ENCODE measurements around the gene TRAPPC3.

The TRAPPC3 gene

DNA sequence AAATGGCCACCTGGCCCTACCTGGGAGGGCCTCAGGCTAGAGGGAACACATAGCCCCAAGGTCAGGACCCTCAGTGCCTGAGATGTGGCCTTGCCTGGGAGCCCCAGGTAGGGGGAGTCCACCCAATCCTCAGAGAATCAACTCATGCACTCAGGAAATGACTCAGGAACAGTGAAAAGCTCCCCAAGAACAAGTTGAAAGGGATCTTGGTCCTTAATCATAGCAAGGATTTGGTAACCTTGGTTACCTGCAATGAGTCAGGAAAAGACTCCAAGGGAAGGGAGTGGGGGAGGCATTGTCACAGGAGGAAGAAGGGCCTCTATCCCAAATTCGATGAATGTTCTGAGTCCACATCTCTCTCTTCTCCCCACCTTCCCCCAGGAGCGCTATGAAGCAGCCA, 23.7 kb upstream of the TRAPPC3 start:
- TF ChIP-seq ZNF274 (IDR thresholded peaks at IDR 0.05; ENCODE audit: low read depth, low read length) = no peak

DNA sequence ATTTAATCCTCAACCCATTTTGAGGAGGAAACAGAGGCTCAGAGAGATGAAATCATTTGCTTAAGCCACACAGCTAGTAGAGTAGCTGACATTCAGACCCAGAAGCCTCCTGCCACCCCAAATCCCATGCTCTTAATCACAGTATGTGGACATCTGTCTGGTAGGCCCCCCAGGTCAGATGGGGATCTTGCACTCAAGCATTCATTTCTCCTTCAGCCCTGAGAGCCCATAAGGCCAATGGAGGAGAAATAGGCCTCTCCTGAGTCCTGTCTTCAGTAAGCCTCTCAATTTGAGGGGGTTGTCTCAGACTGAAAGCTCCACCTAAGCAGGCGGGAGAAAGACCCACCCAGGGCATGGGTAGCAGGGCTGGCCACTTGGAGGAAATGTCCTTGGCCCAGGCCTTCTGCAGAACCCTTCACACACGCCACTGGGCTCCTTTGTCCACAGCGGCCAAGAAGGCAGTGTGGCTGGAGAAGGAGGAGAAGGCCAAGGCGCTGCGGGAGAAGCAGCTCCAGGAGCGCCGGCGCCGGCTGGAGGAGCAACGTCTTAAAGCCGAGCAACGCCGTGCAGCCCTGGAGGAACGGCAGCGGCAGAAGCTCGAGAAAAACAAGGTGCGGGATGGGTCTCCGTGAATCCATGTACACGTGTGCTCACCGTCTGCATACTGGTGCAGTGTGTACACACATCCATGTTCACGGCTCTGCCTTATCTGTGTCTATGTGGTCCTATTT, 22.9 kb upstream of the TRAPPC3 start:
- no peak for TF ChIP-seq ZNF274 (IDR thresholded peaks at IDR 0.05; ENCODE audit: low read depth, low read length)
- H3K4me3 ChIP-seq (ENCODE audit: low read length) = no peak overlapping the region

More for the DNA sequence above, 23.7 kb upstream of the TRAPPC3 start:
- H3K4me3 ChIP-seq (ENCODE audit: low read length) = no peak overlapping the region

DNA sequence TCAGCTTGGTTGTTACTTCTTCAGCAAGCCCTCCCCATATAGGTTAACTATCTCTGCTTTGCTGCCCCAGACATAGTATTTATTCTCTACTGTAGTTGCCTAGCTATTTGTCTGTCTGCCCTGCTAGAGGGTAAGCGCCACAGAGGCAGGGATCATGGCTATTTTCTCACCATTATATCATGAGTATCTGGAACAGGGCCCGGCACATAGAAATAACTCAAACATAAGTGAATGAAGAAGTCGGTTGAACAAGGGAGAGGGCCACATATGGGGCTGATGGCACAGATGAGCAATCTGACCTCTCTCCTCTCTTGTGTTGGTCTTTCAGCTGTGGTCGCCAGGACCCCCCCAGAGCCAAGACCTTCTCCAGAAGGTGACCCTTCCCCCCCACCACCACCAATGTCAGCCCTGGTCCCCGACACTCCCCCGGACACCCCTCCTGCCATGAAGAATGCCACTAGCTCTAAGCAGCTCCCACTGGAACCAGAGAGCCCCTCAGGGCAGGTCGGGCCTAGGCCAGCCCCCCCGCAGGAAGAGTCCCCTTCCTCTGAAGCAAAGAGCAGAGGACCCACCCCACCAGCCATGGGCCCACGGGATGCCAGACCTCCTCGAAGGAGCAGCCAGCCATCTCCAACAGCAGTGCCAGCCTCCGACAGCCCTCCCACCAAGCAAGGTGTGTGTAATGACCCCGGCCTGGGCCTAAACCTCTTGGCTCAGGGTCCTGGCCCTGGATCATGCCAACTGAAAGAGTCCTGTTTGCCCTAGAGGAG, 21.5 kb upstream of the TRAPPC3 start:
- no peak for TF ChIP-seq ZNF274 (IDR thresholded peaks at IDR 0.05; ENCODE audit: low read depth, low read length)
- no peak overlapping the region for H3K4me3 ChIP-seq (ENCODE audit: low read length)

DNA sequence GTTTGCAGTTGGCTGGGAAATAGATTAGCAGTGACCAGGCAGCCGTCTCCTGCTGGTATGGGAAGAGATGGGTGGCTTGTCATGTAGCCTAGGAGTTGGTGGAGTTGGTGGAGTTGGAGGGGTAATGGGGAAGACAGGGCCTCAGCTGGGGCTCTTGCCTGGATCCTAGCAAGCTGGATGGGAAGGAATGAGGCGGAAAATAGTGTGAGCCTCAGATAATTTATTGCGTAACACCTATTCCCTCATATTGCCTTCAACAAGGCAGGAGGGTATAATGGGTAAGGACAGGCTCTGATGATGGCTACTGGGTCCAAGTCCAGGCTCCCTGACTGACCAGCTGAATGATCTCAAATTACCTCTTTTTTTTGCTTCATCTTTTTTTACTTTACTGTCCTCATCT, 19.2 kb upstream of the TRAPPC3 start:
- TF ChIP-seq ZNF274 (IDR thresholded peaks at IDR 0.05; ENCODE audit: low read depth, low read length) = no peak

DNA sequence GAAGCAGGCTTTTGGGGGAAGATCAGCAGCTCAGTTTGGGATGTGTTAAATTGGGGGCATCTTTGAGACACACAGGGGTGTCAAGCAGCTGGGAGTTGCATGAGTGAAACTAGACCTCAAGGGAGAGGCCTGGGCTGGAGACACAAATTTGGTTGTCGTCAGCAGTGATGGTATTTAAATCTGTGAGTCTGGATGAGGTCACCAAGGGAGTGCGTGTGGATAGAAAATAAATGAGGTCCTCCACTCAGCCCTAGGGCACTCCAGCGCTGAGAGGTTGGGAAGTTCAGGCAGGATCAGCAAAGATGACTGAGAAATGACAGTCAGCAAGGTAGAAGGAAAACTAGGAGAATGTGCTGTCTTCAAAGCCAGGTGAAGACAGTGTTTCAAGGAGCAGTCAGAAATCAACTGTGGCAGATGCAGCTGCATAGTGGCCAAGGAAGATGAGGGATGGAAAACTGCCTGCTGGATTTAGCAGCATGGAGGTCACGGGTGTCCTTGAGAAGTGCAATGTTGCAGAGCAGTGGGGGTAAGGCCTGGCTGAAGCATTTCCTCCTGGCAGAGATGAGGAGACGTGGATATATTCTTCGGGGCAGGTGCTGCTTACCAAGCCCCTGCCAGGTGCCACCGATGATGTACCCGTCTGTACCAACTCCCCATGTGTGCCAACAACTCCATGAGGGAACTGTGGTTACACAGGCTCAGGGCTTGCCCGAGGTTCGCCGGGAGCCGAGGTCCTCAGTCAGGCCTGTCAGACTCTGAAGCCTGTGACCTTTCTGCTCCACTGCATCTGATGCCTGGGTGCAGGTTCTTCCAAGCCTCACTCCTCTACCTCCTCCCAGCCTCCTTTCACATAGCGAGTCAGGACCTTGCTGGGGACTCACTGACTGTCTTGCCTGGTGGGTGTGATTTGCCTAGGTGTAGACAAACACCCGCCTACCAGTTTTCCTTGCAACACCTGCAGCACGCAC, 17.9 kb upstream of the TRAPPC3 start:
- H3K4me3 ChIP-seq (ENCODE audit: low read length) = no peak overlapping the region
- no peak for TF ChIP-seq ZNF274 (IDR thresholded peaks at IDR 0.05; ENCODE audit: low read depth, low read length)

More for the DNA sequence above, 19.2 kb upstream of the TRAPPC3 start:
- no peak overlapping the region for H3K4me3 ChIP-seq (ENCODE audit: low read length)

DNA sequence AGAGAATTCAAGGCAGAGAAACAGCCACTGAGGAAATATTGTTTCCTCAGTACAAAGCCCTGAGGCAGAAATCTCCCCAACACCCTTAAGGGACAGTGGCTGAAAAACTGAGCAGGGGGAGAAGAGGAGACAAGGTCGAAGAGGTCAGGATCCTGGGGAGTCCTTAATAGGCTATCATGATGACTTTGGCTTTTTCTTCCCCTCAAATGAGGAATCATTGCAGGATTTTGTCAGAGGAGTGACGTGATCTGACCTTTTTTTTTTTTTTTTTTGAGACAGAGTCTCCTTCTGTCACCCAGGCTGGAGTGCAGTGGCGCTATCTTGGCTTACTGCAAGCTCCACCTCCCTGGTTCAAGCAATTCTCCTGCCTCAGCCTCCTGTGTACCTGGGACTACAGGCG, 16.9 kb upstream of the TRAPPC3 start:
- no peak overlapping the region for H3K4me3 ChIP-seq (ENCODE audit: low read length)
- no peak for TF ChIP-seq ZNF274 (IDR thresholded peaks at IDR 0.05; ENCODE audit: low read depth, low read length)

DNA sequence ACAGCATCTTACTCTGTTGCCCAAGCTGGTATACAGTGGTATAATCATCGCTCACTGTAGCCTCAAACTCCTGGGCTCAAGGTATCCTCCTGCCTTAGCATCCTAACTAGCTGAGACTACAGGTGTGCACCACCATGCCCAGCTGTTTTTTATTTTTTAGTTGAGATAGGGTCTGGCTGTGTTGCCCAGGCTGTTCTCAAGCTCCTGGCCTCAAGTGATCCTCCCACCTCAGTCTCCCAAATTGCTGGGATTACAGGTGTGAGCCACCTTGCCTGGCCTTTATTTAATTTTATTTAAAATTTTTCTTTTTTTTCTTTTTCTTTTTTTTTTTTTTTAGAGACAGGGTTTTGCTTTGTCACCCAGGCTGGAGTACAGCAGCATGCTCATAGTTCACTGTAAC, 15.9 kb upstream of the TRAPPC3 start:
- H3K4me3 ChIP-seq (ENCODE audit: low read length) = no peak overlapping the region
- no peak for TF ChIP-seq ZNF274 (IDR thresholded peaks at IDR 0.05; ENCODE audit: low read depth, low read length)

DNA sequence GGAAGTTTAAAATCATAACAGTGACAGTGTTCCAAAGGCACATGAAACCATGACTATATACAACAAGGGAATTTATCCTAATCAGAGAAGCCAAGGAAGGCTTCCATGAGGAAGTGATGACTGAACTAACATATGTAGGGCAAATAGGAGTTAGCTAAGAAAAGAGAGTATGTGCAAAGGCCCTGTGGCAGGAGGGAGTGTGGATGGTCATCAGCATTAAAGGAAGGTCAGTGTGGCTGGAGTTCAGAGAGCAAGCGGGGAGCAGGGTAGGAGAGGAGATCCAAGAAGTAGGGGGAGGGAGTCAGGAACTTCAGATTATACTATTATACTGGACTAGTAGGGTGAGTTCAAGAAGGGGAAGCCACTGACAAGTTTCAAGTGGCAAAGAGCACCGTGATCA, 15.1 kb upstream of the TRAPPC3 start:
- TF ChIP-seq ZNF274 (IDR thresholded peaks at IDR 0.05; ENCODE audit: low read depth, low read length) = no peak
- H3K4me3 ChIP-seq (ENCODE audit: low read length) = no peak overlapping the region

DNA sequence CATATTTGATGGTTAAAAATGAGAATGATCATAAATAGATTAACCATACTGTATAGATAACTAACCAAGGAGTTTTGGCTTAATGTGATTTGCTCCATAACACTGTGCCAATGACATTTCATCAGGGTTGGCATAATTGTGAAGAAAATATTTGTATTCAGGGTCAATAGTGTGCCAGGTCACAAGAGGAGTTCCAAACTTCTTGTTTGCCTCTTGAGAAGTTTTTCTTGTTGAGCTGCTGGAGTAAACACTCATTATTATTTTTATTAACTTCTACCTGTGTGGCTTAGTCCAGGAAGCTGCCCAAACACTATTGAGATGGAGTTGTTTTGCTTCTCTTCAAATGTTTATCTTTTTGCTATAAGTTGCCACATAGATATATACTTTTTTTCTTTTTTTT, 14.1 kb upstream of the TRAPPC3 start:
- TF ChIP-seq ZNF274 (IDR thresholded peaks at IDR 0.05; ENCODE audit: low read depth, low read length) = no peak
- H3K4me3 ChIP-seq (ENCODE audit: low read length) = no peak overlapping the region

DNA sequence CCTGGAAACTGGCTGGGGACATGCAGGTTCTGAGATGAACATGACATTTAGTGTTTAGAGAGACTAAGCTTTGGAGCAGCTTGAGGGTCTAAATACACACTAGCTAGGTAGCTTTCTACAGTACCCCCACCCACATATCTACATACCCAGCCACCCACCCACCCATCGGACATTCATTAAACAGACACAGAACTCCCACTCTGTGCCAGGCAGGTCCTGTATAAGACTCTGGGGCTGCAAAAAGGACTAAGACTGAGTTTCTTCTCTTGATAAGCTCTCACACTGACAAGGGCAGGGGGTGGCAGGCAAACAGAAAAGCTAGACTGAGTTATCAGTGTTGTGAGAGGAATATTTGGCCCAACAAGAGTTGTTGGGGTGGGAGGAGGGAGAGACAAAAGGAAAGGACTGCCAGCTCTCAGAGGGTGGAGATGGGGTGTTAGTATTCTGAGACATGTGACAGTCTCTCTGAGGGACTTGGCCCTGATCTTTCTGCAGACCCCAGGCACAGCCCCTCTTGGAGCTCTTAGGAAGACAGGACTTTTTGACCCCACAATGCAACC, 13.5 kb upstream of the TRAPPC3 start:
- no peak overlapping the region for H3K4me3 ChIP-seq (ENCODE audit: low read length)
- no peak for TF ChIP-seq ZNF274 (IDR thresholded peaks at IDR 0.05; ENCODE audit: low read depth, low read length)

DNA sequence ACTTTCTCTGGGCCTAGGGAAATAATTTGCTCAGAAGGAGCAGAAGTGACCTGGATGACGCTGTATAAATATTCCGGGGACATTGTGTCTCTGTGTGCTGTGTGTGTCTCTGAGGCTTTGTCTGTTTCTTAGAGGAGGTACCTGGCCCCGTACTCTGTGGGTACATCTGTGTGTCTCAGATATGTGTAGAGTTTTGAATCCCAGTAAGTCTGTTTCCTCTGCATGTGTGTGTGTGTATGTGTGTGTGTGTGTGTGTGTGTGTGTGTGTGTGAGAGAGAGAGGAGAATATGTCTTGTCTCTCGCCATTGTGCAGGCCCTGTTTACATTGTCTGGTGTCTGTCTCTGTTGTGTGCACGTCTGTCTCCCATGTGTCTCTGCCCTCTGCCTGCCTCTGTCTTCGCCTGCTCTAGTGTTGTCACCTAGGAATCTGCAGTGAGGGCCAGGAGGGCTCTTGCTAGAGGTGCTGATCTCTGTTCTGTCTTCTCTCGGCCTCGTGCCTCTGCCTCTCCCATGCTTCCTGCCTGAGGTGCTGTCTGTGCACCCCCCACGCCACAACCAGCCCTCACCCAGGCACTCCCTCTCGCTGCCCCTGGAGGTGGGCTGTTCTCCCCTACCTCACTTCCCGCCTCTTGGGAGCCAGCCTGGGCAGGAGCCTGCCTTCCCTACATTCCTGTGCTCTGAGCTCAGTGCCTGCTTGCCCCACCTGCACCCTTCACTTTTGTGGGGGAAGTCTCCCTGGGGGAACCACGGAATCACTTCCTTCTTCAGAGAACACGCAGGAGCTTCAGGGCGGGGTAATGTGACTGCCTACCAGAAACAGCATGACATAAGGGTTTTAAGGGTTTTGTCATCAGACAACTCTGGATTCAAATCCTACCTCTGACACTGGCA, 12.6 kb upstream of the TRAPPC3 start:
- TF ChIP-seq ZNF274 (IDR thresholded peaks at IDR 0.05; ENCODE audit: low read depth, low read length) = no peak
- peak overlapping the region; percentile 46 for H3K4me3 ChIP-seq (ENCODE audit: low read length)

DNA sequence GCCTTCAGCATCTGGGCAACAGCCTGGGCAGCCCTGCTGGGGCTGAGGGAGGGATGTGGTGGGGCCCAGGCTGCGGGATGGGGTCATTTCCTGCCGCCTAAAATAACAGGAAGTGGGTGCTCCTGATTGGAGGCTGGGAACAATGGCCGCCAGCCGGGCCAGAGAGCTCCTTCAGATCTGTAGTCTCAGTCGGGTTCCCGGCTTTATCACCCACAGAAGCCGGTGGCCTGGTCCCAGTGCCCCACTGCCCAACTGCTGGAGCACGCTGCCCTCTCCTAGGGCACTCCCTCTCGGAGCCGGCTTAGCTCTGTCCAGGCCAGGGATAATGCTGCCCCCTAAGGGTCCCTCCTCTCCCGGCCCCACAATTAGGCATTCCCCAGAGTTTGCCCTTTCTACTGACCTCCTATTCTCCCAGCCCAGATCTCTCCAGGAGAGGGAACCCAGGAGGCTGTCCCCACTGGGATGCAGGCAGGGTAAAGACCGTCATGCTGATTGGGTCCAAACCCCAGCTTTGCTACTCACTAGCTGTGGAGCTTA, 11.7 kb upstream of the TRAPPC3 start:
- peak overlapping the region; percentile 46 for H3K4me3 ChIP-seq (ENCODE audit: low read length)
- TF ChIP-seq ZNF274 (IDR thresholded peaks at IDR 0.05; ENCODE audit: low read depth, low read length) = no peak
